Peyer's patch (tissue), 4 donors: ENCODE data around the gene MSI1. TPM values are rescaled to one million over a fixed set of nuclear protein-coding genes. Genes with fewer than 3 reads are reported as not detected.
"Not testable (repeated sequence)": the region's sequence is repeated elsewhere in the genome, so short reads cannot be mapped to it uniquely, and the experiment has no call there.

Experiments used
- DNase-seq, 3 donors: peaks; one replicate each; pipeline ENCODE4 v3.0.0-alpha.2; 2017 to 2019
- H3K27ac ChIP-seq, 4 donors: fragments of 200-600 bp; sonication (generic); one replicate each; pipeline ENCODE4 v1.5.1; 2016 to 2019
- H3K27me3 ChIP-seq, 2 donors: fragments of 200-600 bp; sonication (generic); one replicate each; pipeline ENCODE4 v1.5.1; 2019
- H3K36me3 ChIP-seq, 3 donors: fragments of 200-600 bp; sonication (generic); one replicate each; pipeline ENCODE4 v1.5.1; 2016 to 2019
- H3K4me1 ChIP-seq, 4 donors: fragments of 200-600 bp; sonication (generic); one replicate each; pipeline ENCODE4 v1.5.1; 2016 to 2019
- H3K4me3 ChIP-seq, 4 donors: fragments of 200-600 bp; sonication (generic); 1 replicate in 3 of 4; 2 replicates in 1 of 4; pipeline ENCODE4 v1.5.1; 2016 to 2019; ENCODE audit warnings: mild to moderate bottlenecking in 1 of 4
- H3K9me3 ChIP-seq, 4 donors: fragments of 200-600 bp; sonication (generic); one replicate each; pipeline ENCODE4 v1.5.1; 2016 to 2019; ENCODE audit warnings: mild to moderate bottlenecking in 1 of 4
- CTCF ChIP-seq, 6 experiments: fragments of 450-650 bp in 4 of 6; fragments of 200-600 bp in 2 of 6; sonication (generic) in 1 of 6; IDR thresholded peaks; one replicate each; pipeline ENCODE4 v1.5.1; 2017 to 2019; ENCODE audit warnings: antibody characterized with exemption in 6 of 6, mild to moderate bottlenecking in 3 of 6, moderate library complexity in 1 of 6
- POLR2A ChIP-seq, 2 donors: fragments of 450-650 bp; IDR thresholded peaks; one replicate each; pipeline ENCODE4 v1.5.1; 2017; ENCODE audit warnings: antibody characterized with exemption in 2 of 2, mild to moderate bottlenecking in 2 of 2, moderate library complexity in 2 of 2
- total RNA-seq, 4 donors: library from RNA; depleted of rRNA; stranded (reverse); fragments of >200 nt; gene quantifications; one replicate each; pipeline ENCODE4 v1.1.0, GENCODE V29; 2016

MSI1 gene
- total RNA-seq, 4 donors from 2014 or later, result 1.6 to 5.8 (median 4.2) TPM

- Histone ChIP-seq H3K27me3 (no peaks in the 10 kb centered on the region), H3K27ac (no peak overlapping the region), H3K4me3 (no peak overlapping the region), H3K9me3 (peaks cover 0 to 2% (median under 1%) of the 10 kb centered on the region in 4 donors), H3K4me1 (no peaks in the 10 kb centered on the region), H3K36me3 (no peaks in the 10 kb centered on the region)
- TF ChIP-seq CTCF (IDR thresholded peaks at IDR 0.05), result no peak
- TF ChIP-seq POLR2A (IDR thresholded peaks at IDR 0.05), result no peak
- no peak for DNase-seq
Measured at GRCh38 chr12:120343039-120343537, 25.9 kb downstream of the MSI1 start.

- DNase-seq, result no peak
- H3K4me1 ChIP-seq, result no peaks in the 10 kb centered on the region
- no peak overlapping the region for H3K4me3 ChIP-seq
- peaks cover 0 to 9% (median 4%) of the 10 kb centered on the region in 4 donors for H3K9me3 ChIP-seq
- no peaks in the 10 kb centered on the region for H3K27me3 ChIP-seq
- TF ChIP-seq CTCF (IDR thresholded peaks at IDR 0.05) (no peak), POLR2A (IDR thresholded peaks at IDR 0.05) (no peak)
- H3K36me3 ChIP-seq, result no peaks in the 10 kb centered on the region
- H3K27ac ChIP-seq, result no peak overlapping the region
Measured at GRCh38 chr12:120342175-120343038, 26.6 kb downstream of the MSI1 start.

GRCh38 chr12:120339256-120339655 is 29.7 kb downstream of the MSI1 start:
- peaks cover 0 to 21% (median 5%) of the 10 kb centered on the region in 4 donors for H3K9me3 ChIP-seq
- no peaks in the 10 kb centered on the region for H3K27me3 ChIP-seq

GRCh38 chr12:120337730-120338129 is 31.2 kb downstream of the MSI1 start:
- H3K4me1 ChIP-seq, result no peaks in the 10 kb centered on the region
- no peaks in the 10 kb centered on the region for H3K27me3 ChIP-seq
- H3K9me3 ChIP-seq, result peaks cover 0 to 21% (median 5%) of the 10 kb centered on the region in 4 donors
- no peak overlapping the region for H3K27ac ChIP-seq
- DNase-seq, result no peak
- H3K4me3 ChIP-seq, result no peak overlapping the region
- no peaks in the 10 kb centered on the region for H3K36me3 ChIP-seq
- no peak for TF ChIP-seq POLR2A (IDR thresholded peaks at IDR 0.05)
- TF ChIP-seq CTCF (IDR thresholded peaks at IDR 0.05), result no peak

More at GRCh38 chr12:120339256-120339655, 29.7 kb downstream of the MSI1 start:
- Histone ChIP-seq H3K4me3 (no peak overlapping the region), H3K4me1 (no peaks in the 10 kb centered on the region), H3K27ac (no peak overlapping the region), H3K36me3 (no peaks in the 10 kb centered on the region)
- no peak for DNase-seq
- TF ChIP-seq POLR2A (IDR thresholded peaks at IDR 0.05) (no peak), CTCF (IDR thresholded peaks at IDR 0.05) (no peak)

- H3K9me3 ChIP-seq, result peaks cover 0 to 21% (median 5%) of the 10 kb centered on the region in 4 donors
- H3K4me3 ChIP-seq, H3K4me1 ChIP-seq, H3K36me3 ChIP-seq, H3K27ac ChIP-seq, H3K27me3 ChIP-seq, DNase-seq: not testable (repeated sequence)
Measured at GRCh38 chr12:120336392-120336791, 32.6 kb downstream of the MSI1 start.

- peak; percentile 35 to 86 (median 68) for DNase-seq
- not testable (repeated sequence) for H3K4me1 ChIP-seq, H3K36me3 ChIP-seq, H3K27me3 ChIP-seq, H3K27ac ChIP-seq, H3K4me3 ChIP-seq
- peaks cover 0 to 21% (median 5%) of the 10 kb centered on the region in 4 donors for H3K9me3 ChIP-seq
- peak in 4 of 6 experiments; percentile 55 to 72 (median 68) for TF ChIP-seq CTCF (IDR thresholded peaks at IDR 0.05)
Measured at GRCh38 chr12:120335447-120335846, 33.5 kb downstream of the MSI1 start.
